ENCODE results near the gene MAN1C1. TPM values are rescaled to one million over a fixed set of nuclear protein-coding genes. Genes with fewer than 3 reads are reported as not detected.
A peak's percentile ranks its signal among the peaks of the same experiment; 100 is the strongest.
"Not testable (repeated sequence)": the region's sequence is repeated elsewhere in the genome, so short reads cannot be mapped to it uniquely, and the experiment has no call there.

Gene MAN1C1
- total RNA-seq, 2 donors from 2014 or later = 0.88 to 2.5 TPM

DNA sequence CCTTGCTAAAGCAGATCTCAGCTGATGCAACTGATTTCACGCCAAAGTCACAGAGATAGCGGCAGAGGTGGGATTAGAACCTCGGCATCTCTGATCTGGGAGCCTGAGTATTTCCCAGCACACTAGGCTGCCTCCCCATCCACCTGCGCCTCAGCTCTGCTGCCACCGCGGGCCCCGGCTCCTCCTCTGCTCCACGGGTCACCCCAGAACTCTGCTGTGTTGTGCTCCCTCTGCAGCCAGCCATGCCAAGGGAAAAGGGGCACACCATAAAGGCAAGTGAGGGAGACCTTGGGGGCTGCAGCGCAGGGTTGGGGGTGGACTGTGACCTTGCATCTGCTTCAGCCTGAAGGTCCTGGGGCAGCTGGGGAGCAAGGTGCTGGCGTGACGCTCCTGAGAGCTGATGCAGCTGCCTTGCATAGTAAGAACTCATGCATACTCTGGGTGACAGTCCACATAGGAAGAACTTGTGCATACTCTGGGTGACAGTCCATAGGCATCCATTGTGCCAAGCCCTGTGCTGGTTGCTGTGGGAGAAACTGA, 68.7 kb downstream of the MAN1C1 start:
- no peaks in the 10 kb centered on the region for H3K4me1 Mint-ChIP-seq (ENCODE audit: low read depth in 2 of 2)
- ATAC-seq = no peak
- H3K36me3 Mint-ChIP-seq = no peaks in the 10 kb centered on the region
- H3K9me3 Mint-ChIP-seq = no peaks in the 10 kb centered on the region
- DNase-seq (ENCODE audit: low spot score) = no peak
- no peak overlapping the region for H3K4me3 Mint-ChIP-seq
- H3K27ac Mint-ChIP-seq = no peak overlapping the region
- H3K27me3 Mint-ChIP-seq = peaks cover 5 to 15% of the 10 kb centered on the region in 2 donors

DNA sequence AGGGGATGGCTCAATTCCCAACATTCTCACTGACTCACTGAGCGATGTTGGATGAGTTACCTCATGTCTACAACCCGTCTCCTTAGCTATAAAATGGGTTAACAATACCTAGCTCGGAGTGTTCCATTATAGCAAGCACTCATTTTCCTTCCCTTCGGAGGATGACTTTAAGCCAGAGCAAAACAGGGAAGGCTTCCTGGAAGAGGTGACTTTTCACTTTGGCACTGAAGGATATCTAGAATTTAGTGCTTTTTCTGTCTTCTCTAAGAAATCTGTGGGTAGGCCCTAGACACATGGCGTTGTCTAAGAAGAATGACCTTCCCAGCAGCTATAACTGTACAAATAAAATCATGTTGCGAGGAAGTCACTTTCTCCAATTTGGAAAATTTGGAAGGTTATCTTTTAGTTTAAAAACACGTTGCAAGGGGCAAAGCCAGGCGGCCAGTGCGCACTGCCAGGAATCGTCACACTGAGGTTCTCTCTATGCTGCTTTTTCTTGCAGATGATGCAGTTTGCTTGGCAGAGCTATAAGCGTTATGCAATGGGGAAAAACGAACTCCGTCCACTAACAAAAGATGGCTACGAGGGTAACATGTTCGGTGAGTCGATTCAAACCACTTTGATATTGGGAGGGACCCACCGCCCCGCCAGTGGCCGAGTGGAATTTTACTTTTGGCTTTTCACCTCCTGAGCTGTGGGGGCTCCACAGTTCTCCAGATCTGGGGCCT, 69.5 kb downstream of the MAN1C1 start:
- no peak overlapping the region for H3K27ac Mint-ChIP-seq
- no peaks in the 10 kb centered on the region for H3K9me3 Mint-ChIP-seq
- ATAC-seq = no peak
- no peaks in the 10 kb centered on the region for H3K36me3 Mint-ChIP-seq
- peaks cover 0 to 13% of the 10 kb centered on the region in 2 donors for H3K27me3 Mint-ChIP-seq
- no peak overlapping the region for H3K4me3 Mint-ChIP-seq
- DNase-seq (ENCODE audit: low spot score) = no peak
- H3K4me1 Mint-ChIP-seq (ENCODE audit: low read depth in 2 of 2) = no peaks in the 10 kb centered on the region

DNA sequence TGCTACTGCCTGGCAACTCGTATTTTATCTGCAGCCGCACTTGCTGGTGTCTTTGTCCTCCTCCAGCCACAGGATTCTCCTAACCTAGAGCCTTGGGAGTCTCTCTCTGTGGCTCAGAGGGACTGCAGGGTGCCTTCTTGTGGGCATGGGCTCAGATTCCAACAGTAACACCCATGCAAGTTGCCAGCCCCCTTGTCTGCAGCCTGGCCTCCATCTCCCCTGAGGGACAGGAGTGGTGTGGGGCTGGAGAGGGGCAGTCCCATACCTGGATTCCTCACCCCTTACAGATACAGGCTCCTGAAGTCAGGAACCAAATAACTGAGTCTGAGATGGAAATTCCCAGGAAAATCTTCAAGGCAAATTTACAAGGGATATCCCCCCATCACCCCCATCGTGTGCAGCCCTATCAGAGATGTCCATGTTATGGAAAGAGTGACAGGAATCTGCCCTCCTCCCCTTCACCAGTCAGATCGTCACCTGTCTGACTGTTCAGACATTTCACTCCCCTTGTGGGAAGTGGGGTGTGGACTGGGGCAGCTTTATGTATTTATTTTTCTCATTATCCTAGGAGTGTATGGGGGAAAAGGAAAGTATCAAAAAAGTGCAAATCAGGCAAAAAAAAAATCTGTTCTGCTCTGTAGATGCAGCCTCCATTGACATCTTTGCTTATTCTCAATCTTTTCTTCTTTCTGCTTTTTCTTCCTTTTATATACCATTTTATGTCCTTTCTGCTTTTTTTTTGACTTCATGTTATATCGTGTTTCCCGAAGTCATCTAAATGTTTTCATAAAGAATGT, 70.8 kb downstream of the MAN1C1 start:
- H3K4me1 Mint-ChIP-seq (ENCODE audit: low read depth in 2 of 2) = no peaks in the 10 kb centered on the region
- DNase-seq (ENCODE audit: low spot score) (no peak), ATAC-seq (no peak)
- H3K27me3 Mint-ChIP-seq = peaks cover 0 to 8% of the 10 kb centered on the region in 2 donors
- no peaks in the 10 kb centered on the region for H3K9me3 Mint-ChIP-seq
- no peak overlapping the region for H3K4me3 Mint-ChIP-seq
- no peak overlapping the region for H3K27ac Mint-ChIP-seq
- no peaks in the 10 kb centered on the region for H3K36me3 Mint-ChIP-seq

DNA sequence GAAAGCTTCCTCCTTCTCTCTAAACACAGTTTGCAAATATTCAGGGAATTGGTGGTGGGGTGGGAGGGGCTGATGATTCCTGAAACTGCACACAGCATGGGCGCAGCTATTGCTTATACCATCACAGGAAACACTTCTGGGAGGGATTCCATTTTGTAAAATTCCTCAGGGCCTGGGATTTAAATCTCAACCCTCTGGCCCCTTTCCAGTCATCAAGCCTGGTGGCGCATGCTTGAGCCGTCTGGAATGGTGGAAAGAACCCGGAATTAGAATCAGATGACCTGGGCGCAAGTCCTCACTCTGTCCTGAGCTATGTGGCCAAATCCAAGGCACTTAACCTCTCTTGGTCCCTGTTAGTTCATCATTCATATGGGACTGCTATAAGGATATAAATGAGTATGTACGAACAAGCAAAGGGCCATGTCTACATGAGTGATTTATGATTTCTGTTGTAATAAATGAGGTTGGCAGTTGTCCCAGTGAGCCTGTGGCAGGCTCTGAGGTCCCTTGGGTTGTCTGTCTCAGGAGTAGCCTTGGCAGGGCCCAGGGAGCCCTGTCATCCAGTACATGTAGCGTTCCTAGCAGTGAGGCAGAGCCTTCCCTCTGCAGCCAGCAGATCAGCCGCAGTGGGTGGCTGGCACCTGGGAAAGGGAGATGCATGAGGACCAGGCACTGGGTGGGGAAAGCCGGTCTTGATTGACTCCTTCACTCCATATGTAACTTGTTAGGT, 72.0 kb downstream of the MAN1C1 start:
- no peaks in the 10 kb centered on the region for H3K4me1 Mint-ChIP-seq (ENCODE audit: low read depth in 2 of 2)
- no peak for ATAC-seq
- peaks cover 0 to 5% of the 10 kb centered on the region in 2 donors for H3K27me3 Mint-ChIP-seq
- no peak overlapping the region for H3K27ac Mint-ChIP-seq
- H3K9me3 Mint-ChIP-seq = no peaks in the 10 kb centered on the region
- DNase-seq (ENCODE audit: low spot score) = no peak
- no peaks in the 10 kb centered on the region for H3K36me3 Mint-ChIP-seq
- H3K4me3 Mint-ChIP-seq = no peak overlapping the region

DNA sequence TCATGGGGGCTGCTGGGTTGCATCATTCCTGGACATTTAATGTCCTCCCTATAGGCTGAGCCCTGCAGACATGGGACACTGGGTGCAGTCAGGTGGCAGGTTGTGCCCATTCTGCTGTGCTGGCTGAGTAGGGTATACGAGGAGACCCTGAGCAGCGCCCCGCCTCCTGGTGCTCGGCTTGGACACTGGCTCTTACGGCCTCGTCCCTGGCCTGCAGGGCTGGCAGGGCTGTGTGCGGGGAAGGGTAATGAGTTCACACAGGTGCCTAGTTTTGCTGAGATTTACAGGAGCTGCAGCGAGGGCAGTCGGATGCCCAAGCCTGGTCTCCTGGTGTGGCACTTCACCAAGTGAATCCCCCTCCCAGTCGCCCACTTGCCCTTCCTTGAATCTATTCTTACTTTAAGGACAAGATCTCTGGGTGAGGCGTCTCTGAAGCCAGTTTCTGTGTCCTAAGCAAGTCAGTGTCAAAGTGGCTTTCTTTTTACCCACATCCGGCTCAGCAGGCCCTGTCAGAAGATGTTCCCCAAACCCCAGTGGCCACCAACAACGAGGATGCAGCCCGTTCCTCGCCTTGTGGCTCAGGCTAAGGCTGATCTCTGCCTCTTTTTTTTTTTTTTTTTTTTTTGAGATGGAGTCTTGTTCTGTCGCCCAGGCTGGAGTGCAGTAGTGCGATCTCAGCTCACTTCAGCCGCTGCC, 73.2 kb downstream of the MAN1C1 start:
- no peaks in the 10 kb centered on the region for H3K9me3 Mint-ChIP-seq
- no peaks in the 10 kb centered on the region for H3K36me3 Mint-ChIP-seq
- no peak overlapping the region for H3K4me3 Mint-ChIP-seq
- no peak overlapping the region for H3K27ac Mint-ChIP-seq
- H3K27me3 Mint-ChIP-seq = peaks cover 0 to 5% of the 10 kb centered on the region in 2 donors
- DNase-seq (ENCODE audit: low spot score) (no peak), ATAC-seq (peak; percentile 41 to 49)
- no peaks in the 10 kb centered on the region for H3K4me1 Mint-ChIP-seq (ENCODE audit: low read depth in 2 of 2)

DNA sequence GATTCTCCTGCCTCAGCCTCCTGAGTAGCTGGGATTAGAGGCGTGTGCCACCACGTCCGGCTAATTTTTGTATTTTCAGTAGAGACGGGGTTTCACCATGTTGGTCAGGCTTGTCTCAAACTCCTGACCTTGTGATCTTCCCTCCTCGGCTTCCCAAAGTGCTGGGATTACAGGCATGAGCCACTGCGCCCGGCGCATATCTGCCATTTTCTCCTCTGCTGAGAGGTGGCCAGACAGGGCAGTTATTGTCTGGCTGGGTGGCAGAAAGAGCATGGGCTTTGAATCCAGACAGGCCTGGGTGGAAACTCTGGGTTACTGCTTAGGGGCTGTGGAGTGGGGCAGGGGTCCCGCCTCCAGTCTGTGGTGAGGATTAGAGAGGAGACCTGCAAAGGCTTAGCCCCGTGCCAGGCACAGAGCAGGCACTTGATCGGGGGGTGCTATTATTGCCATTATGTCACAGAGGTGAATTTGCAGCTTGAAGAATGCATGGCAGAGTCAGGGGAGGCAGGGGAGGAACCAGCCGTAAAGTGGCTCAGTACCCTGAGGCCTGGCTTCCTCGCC, 73.9 kb downstream of the MAN1C1 start:
- Mint-ChIP-seq H3K27ac (no peak overlapping the region), H3K4me1 (ENCODE audit: low read depth in 2 of 2) (no peaks in the 10 kb centered on the region), H3K36me3 (no peaks in the 10 kb centered on the region), H3K4me3 (no peak overlapping the region), H3K9me3 (no peaks in the 10 kb centered on the region), H3K27me3 (peaks cover 0 to 5% of the 10 kb centered on the region in 2 donors)
- no peak for ATAC-seq
- DNase-seq (ENCODE audit: low spot score) = no peak

DNA sequence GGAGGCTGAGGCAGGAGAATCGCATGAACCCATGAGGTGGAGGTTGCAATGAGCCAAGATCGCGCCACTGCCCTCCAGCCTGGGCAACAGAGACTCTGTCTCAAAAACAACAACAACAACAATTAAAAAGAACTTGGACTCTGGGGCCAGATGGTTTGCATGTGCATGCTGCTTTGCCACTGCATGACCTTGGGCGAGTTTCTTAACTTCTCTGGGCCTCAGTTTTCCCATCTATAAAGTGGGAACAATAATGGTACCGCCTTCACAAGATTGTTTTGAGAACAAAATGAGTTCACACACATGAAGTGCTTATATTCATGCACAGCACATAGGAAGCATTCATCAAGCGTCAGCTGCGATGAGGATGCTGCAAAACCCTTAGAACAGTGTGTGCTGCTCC, 74.6 kb downstream of the MAN1C1 start:
- Mint-ChIP-seq H3K36me3 (no peaks in the 10 kb centered on the region), H3K4me3 (no peak overlapping the region), H3K27me3 (peaks cover 0 to 8% of the 10 kb centered on the region in 2 donors), H3K27ac (no peak overlapping the region), H3K4me1 (ENCODE audit: low read depth in 2 of 2) (no peaks in the 10 kb centered on the region), H3K9me3 (no peaks in the 10 kb centered on the region)
- ATAC-seq = no peak
- no peak for DNase-seq (ENCODE audit: low spot score)

DNA sequence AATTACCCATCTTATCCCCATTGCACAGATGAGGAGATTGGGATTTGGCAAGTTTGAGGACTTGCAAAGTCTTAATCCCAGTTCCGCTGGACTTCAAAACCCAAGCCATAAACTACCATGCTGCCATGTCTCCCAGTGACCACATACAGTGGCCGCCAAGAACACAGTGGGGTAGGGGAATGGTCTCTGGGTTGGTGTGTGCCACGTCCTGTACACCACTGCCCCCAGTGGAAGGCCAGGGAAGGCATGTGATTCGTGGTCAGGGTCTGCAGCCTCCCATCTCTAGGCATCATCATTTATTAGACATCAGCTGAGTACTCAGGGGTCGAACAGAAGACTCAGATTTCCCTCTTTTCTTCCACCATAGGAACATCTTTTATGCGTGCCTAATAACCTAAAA, 76.0 kb downstream of the MAN1C1 start:
- Mint-ChIP-seq H3K4me1 (ENCODE audit: low read depth in 2 of 2) (no peaks in the 10 kb centered on the region), H3K27ac (no peak overlapping the region), H3K36me3 (no peaks in the 10 kb centered on the region), H3K4me3 (no peak overlapping the region), H3K9me3 (no peaks in the 10 kb centered on the region), H3K27me3 (peaks cover 9 to 10% of the 10 kb centered on the region in 2 donors)
- DNase-seq (ENCODE audit: low spot score) (no peak), ATAC-seq (no peak)

DNA sequence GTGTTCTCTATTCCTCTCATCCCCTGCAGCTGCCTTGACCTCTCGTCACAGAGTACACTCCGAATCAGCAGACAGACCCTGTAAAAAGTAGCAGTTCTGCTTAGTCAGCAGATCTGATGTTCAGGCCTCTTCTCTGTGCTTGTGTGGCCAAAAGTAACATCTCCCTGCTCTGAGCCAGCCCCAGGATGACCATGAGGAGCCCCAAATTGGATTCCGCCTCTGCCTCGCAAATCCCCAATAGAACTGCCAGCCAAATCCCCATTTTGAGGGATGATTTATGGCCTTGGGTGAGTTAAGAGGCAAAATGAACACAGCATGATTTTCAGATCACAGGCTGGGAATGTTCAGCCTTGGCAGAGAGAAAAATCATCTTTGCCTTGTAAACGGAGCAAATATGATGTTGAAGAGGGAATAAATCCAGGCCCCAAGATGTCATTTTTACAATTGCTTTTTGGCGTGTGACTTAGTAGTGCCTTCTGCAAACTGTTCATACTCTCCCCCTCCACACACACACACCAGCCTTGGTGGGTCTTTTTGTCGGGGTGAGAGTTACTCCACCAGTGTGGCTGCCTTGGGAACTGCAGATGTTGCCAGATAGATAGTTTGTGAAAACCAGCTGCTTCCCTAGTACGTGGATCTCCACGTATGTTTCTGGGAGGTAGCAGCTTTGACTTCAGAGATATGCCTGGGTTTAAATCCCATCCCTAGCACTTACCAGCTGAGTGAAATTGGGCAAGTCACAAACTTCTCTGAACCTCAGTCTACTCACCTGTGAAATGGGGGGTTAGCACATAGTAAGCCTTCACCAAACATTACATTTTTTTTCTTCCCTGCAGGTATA, 77.8 kb downstream of the MAN1C1 start:
- Mint-ChIP-seq H3K4me1 (ENCODE audit: low read depth in 2 of 2) (peaks cover 0 to 2% of the 10 kb centered on the region in 2 donors), H3K4me3 (no peak overlapping the region), H3K27me3 (peaks cover 10 to 17% of the 10 kb centered on the region in 2 donors), H3K27ac (no peak overlapping the region), H3K36me3 (no peaks in the 10 kb centered on the region), H3K9me3 (no peaks in the 10 kb centered on the region)
- no peak for ATAC-seq
- no peak for DNase-seq (ENCODE audit: low spot score)

DNA sequence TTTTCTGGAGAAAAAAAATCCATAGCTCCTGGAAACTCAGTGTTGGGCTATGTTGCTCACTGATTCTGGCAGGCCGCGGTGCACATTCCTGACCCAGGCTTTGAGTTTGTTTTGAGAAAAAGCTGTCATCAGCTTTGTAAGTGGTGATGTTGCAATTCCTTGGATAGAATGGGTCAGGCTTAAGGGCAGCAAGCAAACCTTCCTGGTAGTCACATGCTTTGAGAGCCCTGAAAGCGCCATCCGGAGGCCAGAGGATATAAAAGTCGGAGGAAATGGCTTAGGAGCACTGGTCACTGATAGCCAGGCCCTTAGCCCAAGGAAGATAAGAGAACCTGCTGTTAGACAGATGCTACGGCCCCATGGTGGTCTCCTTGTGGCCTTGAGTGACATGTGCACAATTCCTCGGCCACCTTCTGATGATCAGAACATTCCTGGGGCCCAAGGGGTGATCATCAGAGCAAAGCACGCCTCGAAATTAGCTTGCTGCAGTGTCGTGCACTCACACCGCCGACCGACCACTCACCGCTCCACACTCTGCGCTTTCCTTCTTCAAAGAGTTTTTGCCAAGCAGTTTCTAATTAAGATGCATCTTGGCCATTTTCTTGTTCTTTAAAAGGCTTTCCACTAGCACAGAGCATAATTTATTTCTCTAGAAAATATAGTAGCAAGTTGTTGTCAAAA, 78.6 kb downstream of the MAN1C1 start:
- Mint-ChIP-seq H3K27me3 (peaks cover 10 to 17% of the 10 kb centered on the region in 2 donors), H3K27ac (no peak overlapping the region), H3K4me3 (no peak overlapping the region), H3K36me3 (no peaks in the 10 kb centered on the region), H3K9me3 (no peaks in the 10 kb centered on the region), H3K4me1 (ENCODE audit: low read depth in 2 of 2) (peaks cover 0 to 2% of the 10 kb centered on the region in 2 donors)
- ATAC-seq (no peak), DNase-seq (ENCODE audit: low spot score) (no peak)

DNA sequence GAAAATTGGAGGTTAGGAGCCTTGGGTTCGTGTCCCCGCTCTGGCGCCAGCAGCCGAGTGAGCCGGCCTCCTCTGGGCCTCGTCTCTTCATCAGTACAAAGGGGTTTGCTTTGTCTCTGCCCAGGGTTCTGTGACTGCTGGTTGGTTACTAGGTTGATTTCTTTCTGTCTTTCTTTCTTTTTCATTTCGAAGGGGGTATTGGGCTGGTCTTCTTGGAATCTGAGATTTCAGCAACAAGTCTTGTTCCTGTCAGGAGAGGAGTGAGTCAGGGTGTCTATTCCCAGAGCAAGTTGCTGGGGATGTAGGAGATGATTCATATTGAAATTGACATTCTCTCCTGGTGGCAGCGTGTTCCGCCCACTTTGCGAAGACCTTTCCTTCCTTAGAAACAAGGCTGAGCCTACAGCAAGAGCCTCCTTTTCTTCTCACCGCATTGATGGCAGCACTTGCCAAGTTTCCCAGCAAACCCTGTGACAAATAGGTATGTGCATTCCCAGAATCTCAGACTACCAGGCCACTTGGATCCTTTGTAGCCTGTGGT, 79.2 kb downstream of the MAN1C1 start:
- no peak for ATAC-seq
- H3K27ac Mint-ChIP-seq = no peak overlapping the region

DNA sequence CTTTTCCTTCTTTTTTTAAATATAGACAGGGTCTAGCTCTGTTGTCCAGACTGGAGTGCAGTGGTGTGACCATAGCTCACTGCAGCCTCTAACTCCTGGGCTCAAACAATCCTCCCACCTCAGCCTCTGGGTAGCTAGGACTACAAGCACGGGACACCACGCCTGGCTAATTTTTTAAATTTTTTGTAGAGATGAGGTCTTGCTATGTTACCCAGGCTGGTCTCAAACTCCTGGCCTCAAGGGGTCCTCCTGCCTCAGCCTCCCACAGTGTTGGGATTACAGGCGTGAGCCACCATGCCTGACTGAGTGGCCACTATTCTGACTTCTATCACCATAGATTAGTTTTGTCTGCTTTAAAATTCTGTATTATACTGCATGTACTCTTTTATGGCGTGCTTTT, 80.1 kb downstream of the MAN1C1 start:
- not testable (repeated sequence) for H3K36me3 Mint-ChIP-seq; ATAC-seq; H3K4me3 Mint-ChIP-seq; H3K9me3 Mint-ChIP-seq; DNase-seq (ENCODE audit: low spot score); H3K27ac Mint-ChIP-seq; H3K4me1 Mint-ChIP-seq (ENCODE audit: low read depth in 2 of 2)
- H3K27me3 Mint-ChIP-seq = peaks cover 14 to 17% of the 10 kb centered on the region in 2 donors

More for the DNA sequence above, 79.2 kb downstream of the MAN1C1 start:
- Mint-ChIP-seq H3K9me3 (no peaks in the 10 kb centered on the region), H3K36me3 (no peaks in the 10 kb centered on the region), H3K27me3 (peaks cover 14 to 17% of the 10 kb centered on the region in 2 donors), H3K4me3 (no peak overlapping the region), H3K4me1 (ENCODE audit: low read depth in 2 of 2) (peaks cover 0 to 2% of the 10 kb centered on the region in 2 donors)
- no peak for DNase-seq (ENCODE audit: low spot score)
